Fibroblast of lung (primary cell): ENCODE measurements around the gene RIPK1. TPM values are rescaled to one million over a fixed set of nuclear protein-coding genes. Genes with fewer than 3 reads are reported as not detected.

Experiments
- DNase-seq, 2 donors: peaks; one replicate each; pipeline versions ENCODE4 v3.0.0 to v3.0.0-alpha.2; 2010; ENCODE audit warnings: low read depth in 2 of 2
- H2AFZ ChIP-seq: 2 replicates; pipeline ENCODE4 v1.5.1; 2012; ENCODE audit warnings: low read length, control low read depth, inconsistent platforms
- H3K27ac ChIP-seq: 2 replicates; pipeline ENCODE4 v1.5.1; 2011; ENCODE audit warnings: low read length, control low read depth; ENCODE audit not compliant: insufficient read depth
- H3K27me3 ChIP-seq: 2 replicates; pipeline ENCODE4 v1.5.1; 2011; ENCODE audit warnings: mild to moderate bottlenecking, low read length; ENCODE audit not compliant: control insufficient read depth, insufficient read depth
- H3K36me3 ChIP-seq: 2 replicates; pipeline ENCODE4 v1.5.1; 2011; ENCODE audit warnings: low read length; ENCODE audit not compliant: control insufficient read depth, insufficient read depth
- H3K4me1 ChIP-seq: 2 replicates; pipeline ENCODE4 v1.5.1; 2011; ENCODE audit warnings: low read length; ENCODE audit not compliant: control insufficient read depth, insufficient read depth; ENCODE audit errors: extremely low read depth
- H3K4me2 ChIP-seq: 2 replicates; pipeline ENCODE4 v1.5.1; 2011; ENCODE audit warnings: low read length, control low read depth; ENCODE audit not compliant: insufficient read depth; ENCODE audit errors: extremely low read depth
- H3K4me3 ChIP-seq, 4 experiments: fragments of 200-600 bp in 1 of 4; sonication (generic) in 1 of 4; replicated peaks in 1 of 4; 2 replicates each; pipeline ENCODE4 v1.5.1; 2011 to 2016; ENCODE audit warnings: low read length in 4 of 4, low read depth in 3 of 4, mild to moderate bottlenecking in 3 of 4, control low read depth in 2 of 4, inconsistent platforms in 1 of 4, mixed read lengths in 1 of 4; ENCODE audit not compliant: insufficient read depth in 1 of 4; ENCODE audit errors: control extremely low read depth in 1 of 4
- H3K79me2 ChIP-seq: 2 replicates; pipeline ENCODE4 v1.5.1; 2012; ENCODE audit warnings: mild to moderate bottlenecking, low read length, inconsistent platforms; ENCODE audit not compliant: control insufficient read depth, insufficient read depth
- H3K9ac ChIP-seq: 2 replicates; pipeline ENCODE4 v1.5.1; 2011; ENCODE audit warnings: mild to moderate bottlenecking, low read length, control low read depth; ENCODE audit not compliant: insufficient read depth
- H3K9me3 ChIP-seq: 2 replicates; pipeline ENCODE4 v1.5.1; 2012; ENCODE audit warnings: low read depth, low read length; ENCODE audit not compliant: control insufficient read depth, insufficient read depth
- H4K20me1 ChIP-seq: 2 replicates; pipeline ENCODE4 v1.5.1; 2011; ENCODE audit warnings: low read length; ENCODE audit not compliant: control insufficient read depth, insufficient read depth; ENCODE audit errors: extremely low read depth
- EZH2 ChIP-seq: IDR thresholded peaks from 2 replicates; pipeline ENCODE4 v1.5.1; 2012; ENCODE audit warnings: low read length, control low read depth, mild to moderate bottlenecking; ENCODE audit errors: missing control alignments
- polyA plus RNA-seq, 2 donors: library from polyadenylated mRNA; depleted of rRNA in 1 of 2; stranded (reverse) in 1 of 2; unstranded in 1 of 2; fragments of >200 nt; gene quantifications; 2 replicates each; pipeline ENCODE4 v1.2.1, GENCODE V29; 2011 to 2012; ENCODE audit warnings: missing spikeins in 1 of 2
- total RNA-seq: library from RNA; depleted of rRNA; stranded (reverse); fragments of >200 nt; gene quantifications from 2 replicates; pipeline ENCODE4 v1.2.1, GENCODE V29; 2014
- TF ChIP-seq, protein P1 (sequence below), 2 donors: IDR thresholded peaks in 1 of 2; conservative IDR thresholded peaks in 1 of 2; 1 replicate in 1 of 2; 2 replicates in 1 of 2; pipeline ENCODE4 v1.5.1; 2011 to 2012; ENCODE audit warnings: low read length in 2 of 2, control low read depth in 1 of 2, inconsistent platforms in 1 of 2, low read depth in 1 of 2, mild to moderate bottlenecking in 1 of 2

The RIPK1 gene
- total and polyA plus RNA-seq, 2 donors (not counting 1 experiment from before 2014, with no cell fraction given), result 22.1 to 29.3 TPM

DNA sequence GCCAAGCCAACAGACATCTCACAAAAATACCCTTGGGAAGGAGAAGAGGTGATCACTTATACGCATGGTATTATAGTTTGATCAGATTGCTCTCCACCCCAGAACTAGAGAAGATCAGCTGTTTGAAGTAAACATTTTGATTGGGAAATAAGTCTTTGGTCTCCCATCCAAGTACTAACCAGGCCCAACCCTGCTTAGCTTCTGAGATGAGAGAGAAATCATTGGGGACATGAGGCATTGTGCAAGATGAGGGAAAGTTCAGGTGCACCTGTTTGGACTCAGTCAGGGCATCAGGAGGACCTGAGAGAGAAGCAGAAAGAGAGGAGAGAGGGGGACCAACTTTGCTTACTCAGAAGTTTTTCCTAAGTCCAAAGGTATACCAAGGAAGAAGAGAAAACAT is 11.4 kb downstream of the RIPK1 start:
- no peak for DNase-seq
- TF ChIP-seq, protein P1, sequence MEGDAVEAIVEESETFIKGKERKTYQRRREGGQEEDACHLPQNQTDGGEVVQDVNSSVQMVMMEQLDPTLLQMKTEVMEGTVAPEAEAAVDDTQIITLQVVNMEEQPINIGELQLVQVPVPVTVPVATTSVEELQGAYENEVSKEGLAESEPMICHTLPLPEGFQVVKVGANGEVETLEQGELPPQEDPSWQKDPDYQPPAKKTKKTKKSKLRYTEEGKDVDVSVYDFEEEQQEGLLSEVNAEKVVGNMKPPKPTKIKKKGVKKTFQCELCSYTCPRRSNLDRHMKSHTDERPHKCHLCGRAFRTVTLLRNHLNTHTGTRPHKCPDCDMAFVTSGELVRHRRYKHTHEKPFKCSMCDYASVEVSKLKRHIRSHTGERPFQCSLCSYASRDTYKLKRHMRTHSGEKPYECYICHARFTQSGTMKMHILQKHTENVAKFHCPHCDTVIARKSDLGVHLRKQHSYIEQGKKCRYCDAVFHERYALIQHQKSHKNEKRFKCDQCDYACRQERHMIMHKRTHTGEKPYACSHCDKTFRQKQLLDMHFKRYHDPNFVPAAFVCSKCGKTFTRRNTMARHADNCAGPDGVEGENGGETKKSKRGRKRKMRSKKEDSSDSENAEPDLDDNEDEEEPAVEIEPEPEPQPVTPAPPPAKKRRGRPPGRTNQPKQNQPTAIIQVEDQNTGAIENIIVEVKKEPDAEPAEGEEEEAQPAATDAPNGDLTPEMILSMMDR (conservative IDR thresholded peaks at IDR 0.05 in 1 of 2, IDR thresholded peaks at IDR 0.05 in 1 of 2; ENCODE audit: low read depth in 1 of 2, low read length in 2 of 2), result no peak
- TF ChIP-seq EZH2, result no peak
- Histone ChIP-seq H3K9ac (no peak overlapping the region), H3K27ac (no peak overlapping the region), H3K79me2 (peaks cover 23% of the 10 kb centered on the region), H3K36me3 (peaks cover 11% of the 10 kb centered on the region), H3K27me3 (no peaks in the 10 kb centered on the region), H3K4me2 (no peak overlapping the region), H3K4me3 (no peak overlapping the region), H3K9me3 (no peaks in the 10 kb centered on the region), H4K20me1 (no peaks in the 10 kb centered on the region), H3K4me1 (peaks cover 7% of the 10 kb centered on the region), H2AFZ (no peak overlapping the region)

GRCh38 chr6:3081960-3082359 is 13.7 kb downstream of the RIPK1 start:
- H3K27me3 ChIP-seq, result no peaks in the 10 kb centered on the region
- H3K36me3 ChIP-seq, result peaks cover 11% of the 10 kb centered on the region
- H4K20me1 ChIP-seq, result no peaks in the 10 kb centered on the region

DNA sequence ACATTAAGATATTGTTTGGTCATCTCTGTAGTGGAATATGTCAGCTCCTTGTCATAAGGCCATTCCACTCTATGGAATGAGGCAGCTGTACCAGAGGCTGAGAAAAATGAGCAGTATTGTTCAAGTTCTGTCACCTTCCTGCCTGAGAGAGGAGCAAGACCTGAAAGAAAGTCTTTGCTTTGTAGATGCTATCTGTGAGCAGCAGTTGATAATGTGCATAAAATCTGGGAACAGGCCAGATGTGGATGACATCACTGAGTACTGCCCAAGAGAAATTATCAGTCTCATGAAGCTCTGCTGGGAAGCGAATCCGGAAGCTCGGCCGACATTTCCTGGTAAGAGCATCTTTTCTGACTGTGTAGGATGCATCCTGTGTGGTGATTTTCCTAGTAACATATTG is 16.8 kb downstream of the RIPK1 start:
- Histone ChIP-seq H3K36me3 (peaks cover 10% of the 10 kb centered on the region), H2AFZ (no peak overlapping the region), H3K9me3 (no peaks in the 10 kb centered on the region), H3K4me1 (no peaks in the 10 kb centered on the region), H3K27me3 (no peaks in the 10 kb centered on the region), H3K9ac (no peak overlapping the region), H3K4me3 (no peak overlapping the region), H3K4me2 (no peak overlapping the region), H4K20me1 (no peaks in the 10 kb centered on the region), H3K27ac (no peak overlapping the region), H3K79me2 (no peaks in the 10 kb centered on the region)
- DNase-seq, result no peak
- no peak for TF ChIP-seq EZH2
- TF ChIP-seq, protein P1 (conservative IDR thresholded peaks at IDR 0.05 in 1 of 2, IDR thresholded peaks at IDR 0.05 in 1 of 2; ENCODE audit: low read depth in 1 of 2, low read length in 2 of 2), result no peak

More at GRCh38 chr6:3081960-3082359, 13.7 kb downstream of the RIPK1 start:
- H2AFZ ChIP-seq, result no peak overlapping the region
- no peak for DNase-seq
- TF ChIP-seq, protein P1 (conservative IDR thresholded peaks at IDR 0.05 in 1 of 2, IDR thresholded peaks at IDR 0.05 in 1 of 2; ENCODE audit: low read depth in 1 of 2, low read length in 2 of 2), result no peak
- no peak for TF ChIP-seq EZH2
- no peaks in the 10 kb centered on the region for H3K4me1 ChIP-seq
- H3K27ac ChIP-seq, result no peak overlapping the region
- peaks cover 4% of the 10 kb centered on the region for H3K79me2 ChIP-seq
- no peak overlapping the region for H3K4me2 ChIP-seq
- no peak overlapping the region for H3K4me3 ChIP-seq
- no peak overlapping the region for H3K9ac ChIP-seq
- no peaks in the 10 kb centered on the region for H3K9me3 ChIP-seq
